Gastrocnemius medialis (tissue), 4 donors: ENCODE measurements around the gene AKAP13.

ENCODE experiments used
- POLR2A ChIP-seq, 2 donors: fragments of 450-650 bp; IDR thresholded peaks; one replicate each; pipeline ENCODE4 v1.6.1; 2017; ENCODE audit warnings: antibody characterized with exemption in 2 of 2, mild to moderate bottlenecking in 2 of 2, moderate library complexity in 2 of 2
- TF ChIP-seq, protein P1 (sequence below), 5 experiments: fragments of 450-650 bp in 3 of 5; fragments of 200-600 bp in 2 of 5; sonication (generic) in 2 of 5; IDR thresholded peaks in 4 of 5; conservative IDR thresholded peaks in 1 of 5; 1 replicate in 4 of 5; 2 replicates in 1 of 5; pipeline ENCODE4 v1.5.1; 2016 to 2019; ENCODE audit warnings: antibody characterized with exemption in 5 of 5, mild to moderate bottlenecking in 3 of 5, moderate library complexity in 3 of 5

DNA sequence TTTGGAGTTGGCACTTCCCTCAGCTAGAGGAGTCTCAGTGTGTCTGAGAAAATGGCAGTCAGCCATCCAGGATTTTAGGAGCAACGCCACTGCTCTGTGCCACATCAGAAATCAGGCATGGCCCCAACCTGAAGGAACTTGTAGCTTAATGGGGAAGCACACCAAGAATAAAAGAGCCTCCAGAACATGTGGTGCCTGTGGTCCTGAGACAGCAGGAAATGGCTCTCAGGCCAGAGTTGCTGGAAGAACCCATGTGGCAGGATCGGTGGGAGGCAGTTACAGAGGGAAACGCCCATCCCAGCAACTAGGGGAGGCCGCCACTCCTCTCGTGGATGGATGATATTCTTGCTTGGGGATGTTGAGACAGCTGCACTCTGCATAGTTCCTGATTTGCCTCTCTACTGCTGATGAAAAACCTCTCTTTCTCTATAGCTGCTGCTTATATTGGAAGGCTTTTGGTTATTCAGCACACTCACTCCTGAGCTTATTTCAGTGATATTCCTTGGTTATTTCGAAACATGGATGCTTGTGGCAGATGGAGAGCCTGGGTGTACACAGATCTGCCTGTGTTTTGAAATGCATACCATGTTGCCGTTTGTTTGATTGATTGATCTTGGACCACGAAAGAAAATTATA, 361.9 kb downstream of the AKAP13 start:
- TF ChIP-seq POLR2A (IDR thresholded peaks at IDR 0.05): no peak
- TF ChIP-seq, protein P1, sequence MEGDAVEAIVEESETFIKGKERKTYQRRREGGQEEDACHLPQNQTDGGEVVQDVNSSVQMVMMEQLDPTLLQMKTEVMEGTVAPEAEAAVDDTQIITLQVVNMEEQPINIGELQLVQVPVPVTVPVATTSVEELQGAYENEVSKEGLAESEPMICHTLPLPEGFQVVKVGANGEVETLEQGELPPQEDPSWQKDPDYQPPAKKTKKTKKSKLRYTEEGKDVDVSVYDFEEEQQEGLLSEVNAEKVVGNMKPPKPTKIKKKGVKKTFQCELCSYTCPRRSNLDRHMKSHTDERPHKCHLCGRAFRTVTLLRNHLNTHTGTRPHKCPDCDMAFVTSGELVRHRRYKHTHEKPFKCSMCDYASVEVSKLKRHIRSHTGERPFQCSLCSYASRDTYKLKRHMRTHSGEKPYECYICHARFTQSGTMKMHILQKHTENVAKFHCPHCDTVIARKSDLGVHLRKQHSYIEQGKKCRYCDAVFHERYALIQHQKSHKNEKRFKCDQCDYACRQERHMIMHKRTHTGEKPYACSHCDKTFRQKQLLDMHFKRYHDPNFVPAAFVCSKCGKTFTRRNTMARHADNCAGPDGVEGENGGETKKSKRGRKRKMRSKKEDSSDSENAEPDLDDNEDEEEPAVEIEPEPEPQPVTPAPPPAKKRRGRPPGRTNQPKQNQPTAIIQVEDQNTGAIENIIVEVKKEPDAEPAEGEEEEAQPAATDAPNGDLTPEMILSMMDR (IDR thresholded peaks at IDR 0.05 in 4 of 5, conservative IDR thresholded peaks at IDR 0.05 in 1 of 5): no peak
